ENCODE results near the gene CAMSAP1.

Gene CAMSAP1

DNA sequence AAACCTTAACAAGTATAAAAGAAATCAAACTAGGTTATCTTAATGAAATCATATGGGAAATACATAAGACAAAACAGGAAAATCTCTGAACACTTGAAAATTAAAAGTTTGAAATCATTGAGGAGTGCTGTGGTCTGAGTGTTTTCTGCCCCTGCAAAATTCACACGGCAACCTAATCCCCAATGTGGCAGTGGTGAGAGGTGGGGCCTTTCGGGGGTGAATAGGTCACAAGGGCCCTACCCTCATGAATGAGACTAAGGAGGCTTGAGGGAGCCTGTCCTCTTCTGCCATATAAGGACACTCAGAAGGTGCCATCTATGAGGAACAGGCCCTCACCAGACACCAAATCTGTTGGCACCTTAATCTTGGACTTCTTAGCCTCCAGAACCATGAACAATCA lies 10.7 kb downstream of the CAMSAP1 start:
- Histone ChIP-seq H3K9me3 (ENCODE audit: insufficient read depth, low read length, severe bottlenecking) (no peaks in the 10 kb centered on the region), H3K27ac (ENCODE audit: low read length) (no peak overlapping the region), H3K4me2 (ENCODE audit: insufficient read depth, low read length) (no peak overlapping the region), H3K4me3 (ENCODE audit: low read depth in 1 of 2, low read length in 2 of 2) (no peak overlapping the region), H3K36me3 (ENCODE audit: insufficient read depth, low read length) (no peaks in the 10 kb centered on the region), H3K4me1 (ENCODE audit: insufficient read depth, low read length) (no peaks in the 10 kb centered on the region), H3K27me3 (ENCODE audit: insufficient read depth, low read length, poor library complexity) (no peaks in the 10 kb centered on the region), H2AFZ (ENCODE audit: low read depth, low read length) (no peak overlapping the region), H3K79me2 (ENCODE audit: insufficient read depth, low read length) (peaks cover 93% of the 10 kb centered on the region), H4K20me1 (ENCODE audit: insufficient read depth, low read length) (peaks cover 75% of the 10 kb centered on the region), H3K9ac (ENCODE audit: low read depth, low read length) (no peak overlapping the region)
- no peak for TF ChIP-seq EZH2 (IDR thresholded peaks at IDR 0.05; ENCODE audit: borderline replicate concordance, low read depth, low read length, severe bottlenecking)
- TF ChIP-seq, protein P1, sequence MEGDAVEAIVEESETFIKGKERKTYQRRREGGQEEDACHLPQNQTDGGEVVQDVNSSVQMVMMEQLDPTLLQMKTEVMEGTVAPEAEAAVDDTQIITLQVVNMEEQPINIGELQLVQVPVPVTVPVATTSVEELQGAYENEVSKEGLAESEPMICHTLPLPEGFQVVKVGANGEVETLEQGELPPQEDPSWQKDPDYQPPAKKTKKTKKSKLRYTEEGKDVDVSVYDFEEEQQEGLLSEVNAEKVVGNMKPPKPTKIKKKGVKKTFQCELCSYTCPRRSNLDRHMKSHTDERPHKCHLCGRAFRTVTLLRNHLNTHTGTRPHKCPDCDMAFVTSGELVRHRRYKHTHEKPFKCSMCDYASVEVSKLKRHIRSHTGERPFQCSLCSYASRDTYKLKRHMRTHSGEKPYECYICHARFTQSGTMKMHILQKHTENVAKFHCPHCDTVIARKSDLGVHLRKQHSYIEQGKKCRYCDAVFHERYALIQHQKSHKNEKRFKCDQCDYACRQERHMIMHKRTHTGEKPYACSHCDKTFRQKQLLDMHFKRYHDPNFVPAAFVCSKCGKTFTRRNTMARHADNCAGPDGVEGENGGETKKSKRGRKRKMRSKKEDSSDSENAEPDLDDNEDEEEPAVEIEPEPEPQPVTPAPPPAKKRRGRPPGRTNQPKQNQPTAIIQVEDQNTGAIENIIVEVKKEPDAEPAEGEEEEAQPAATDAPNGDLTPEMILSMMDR (IDR thresholded peaks at IDR 0.05; ENCODE audit: borderline replicate concordance, extremely low read depth, low read length, poor library complexity, severe bottlenecking), result no peak
- ATAC-seq (ENCODE audit: insufficient read depth, low read depth) (no peak), DNase-seq (no peak)

DNA sequence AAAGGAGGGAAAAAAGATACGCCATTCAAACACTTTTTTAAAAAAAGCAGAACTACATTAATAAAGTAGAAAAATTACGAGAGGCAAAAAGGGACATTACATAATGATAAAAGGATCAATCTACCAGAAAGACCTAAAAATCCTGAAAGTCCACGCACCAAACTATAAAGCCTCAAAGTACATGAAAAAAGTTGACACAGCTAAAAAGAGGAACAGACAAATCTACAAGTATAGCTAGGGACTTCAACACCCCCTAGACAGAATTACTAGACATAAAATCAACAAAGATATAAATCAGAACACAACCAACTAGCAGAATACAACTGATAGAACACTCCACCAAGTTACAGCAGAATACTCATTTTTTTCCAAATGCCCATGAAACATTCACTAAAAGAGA lies 11.1 kb downstream of the CAMSAP1 start:
- H3K79me2 ChIP-seq (ENCODE audit: insufficient read depth, low read length), result peaks cover 93% of the 10 kb centered on the region
- DNase-seq, result no peak
- no peaks in the 10 kb centered on the region for H3K27me3 ChIP-seq (ENCODE audit: insufficient read depth, low read length, poor library complexity)
- ATAC-seq (ENCODE audit: insufficient read depth, low read depth), result no peak
- no peak overlapping the region for H3K4me2 ChIP-seq (ENCODE audit: insufficient read depth, low read length)
- H3K4me1 ChIP-seq (ENCODE audit: insufficient read depth, low read length), result no peaks in the 10 kb centered on the region
- peaks cover 75% of the 10 kb centered on the region for H4K20me1 ChIP-seq (ENCODE audit: insufficient read depth, low read length)
- no peak overlapping the region for H2AFZ ChIP-seq (ENCODE audit: low read depth, low read length)
- no peak overlapping the region for H3K4me3 ChIP-seq (ENCODE audit: low read depth in 1 of 2, low read length in 2 of 2)
- TF ChIP-seq, protein P1 (IDR thresholded peaks at IDR 0.05; ENCODE audit: borderline replicate concordance, extremely low read depth, low read length, poor library complexity, severe bottlenecking), result no peak
- no peak for TF ChIP-seq EZH2 (IDR thresholded peaks at IDR 0.05; ENCODE audit: borderline replicate concordance, low read depth, low read length, severe bottlenecking)
- H3K36me3 ChIP-seq (ENCODE audit: insufficient read depth, low read length), result no peaks in the 10 kb centered on the region
- H3K9ac ChIP-seq (ENCODE audit: low read depth, low read length), result no peak overlapping the region
- H3K27ac ChIP-seq (ENCODE audit: low read length), result no peak overlapping the region
- no peaks in the 10 kb centered on the region for H3K9me3 ChIP-seq (ENCODE audit: insufficient read depth, low read length, severe bottlenecking)

DNA sequence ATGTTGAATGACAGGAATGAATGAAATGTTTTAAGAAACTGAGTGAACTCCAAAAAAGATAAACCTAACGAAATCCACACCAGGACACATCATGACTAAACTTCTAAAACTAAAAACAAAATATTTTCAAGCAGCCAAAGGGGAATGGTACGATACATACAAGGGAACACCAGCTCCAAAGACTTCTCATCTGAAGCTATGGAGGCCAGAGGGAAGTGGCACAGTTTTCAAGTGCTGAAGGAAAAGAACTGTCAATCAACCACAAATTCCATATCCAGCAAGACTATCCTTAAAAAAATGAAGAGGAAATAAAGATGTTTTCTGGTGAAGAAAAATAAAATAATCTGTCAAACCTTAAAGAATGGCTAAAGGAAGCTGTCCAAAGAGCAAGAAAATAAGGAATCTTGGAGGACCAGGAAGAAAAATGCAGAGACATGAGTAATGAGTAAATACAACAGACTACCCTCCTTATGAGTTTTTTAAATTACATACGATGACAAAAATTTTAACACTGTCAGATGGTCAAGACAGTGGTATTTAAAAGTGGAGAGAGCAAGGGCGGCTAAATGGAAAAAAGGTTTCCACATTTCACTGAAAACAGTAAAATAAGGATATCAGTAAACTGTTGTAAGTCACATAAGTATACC lies 12.0 kb downstream of the CAMSAP1 start:
- peaks cover 6% of the 10 kb centered on the region; the same call in 1 of the 2 replicates for H3K4me1 ChIP-seq (ENCODE audit: insufficient read depth, low read length)
- ATAC-seq (ENCODE audit: insufficient read depth, low read depth), result no peak
- H3K36me3 ChIP-seq (ENCODE audit: insufficient read depth, low read length), result no peaks in the 10 kb centered on the region
- peaks cover 97% of the 10 kb centered on the region for H3K79me2 ChIP-seq (ENCODE audit: insufficient read depth, low read length)
- H3K27me3 ChIP-seq (ENCODE audit: insufficient read depth, low read length, poor library complexity), result no peaks in the 10 kb centered on the region
- H4K20me1 ChIP-seq (ENCODE audit: insufficient read depth, low read length), result peaks cover 80% of the 10 kb centered on the region
- DNase-seq, result no peak
- no peak overlapping the region for H2AFZ ChIP-seq (ENCODE audit: low read depth, low read length)
- no peak overlapping the region for H3K9ac ChIP-seq (ENCODE audit: low read depth, low read length)
- TF ChIP-seq EZH2 (IDR thresholded peaks at IDR 0.05; ENCODE audit: borderline replicate concordance, low read depth, low read length, severe bottlenecking), result no peak
- TF ChIP-seq, protein P1 (IDR thresholded peaks at IDR 0.05; ENCODE audit: borderline replicate concordance, extremely low read depth, low read length, poor library complexity, severe bottlenecking), result no peak
- no peak overlapping the region for H3K27ac ChIP-seq (ENCODE audit: low read length)
- no peak overlapping the region for H3K4me2 ChIP-seq (ENCODE audit: insufficient read depth, low read length)
- no peaks in the 10 kb centered on the region for H3K9me3 ChIP-seq (ENCODE audit: insufficient read depth, low read length, severe bottlenecking)
- no peak overlapping the region for H3K4me3 ChIP-seq (ENCODE audit: low read depth in 1 of 2, low read length in 2 of 2)
